Measurements from ENCODE around the gene SH3BP1. TPM values are rescaled to one million over a fixed set of nuclear protein-coding genes. Genes with fewer than 3 reads are reported as not detected.

Gene SH3BP1
- total RNA-seq, 1 donor from 2014 or later: 34.1 TPM

DNA sequence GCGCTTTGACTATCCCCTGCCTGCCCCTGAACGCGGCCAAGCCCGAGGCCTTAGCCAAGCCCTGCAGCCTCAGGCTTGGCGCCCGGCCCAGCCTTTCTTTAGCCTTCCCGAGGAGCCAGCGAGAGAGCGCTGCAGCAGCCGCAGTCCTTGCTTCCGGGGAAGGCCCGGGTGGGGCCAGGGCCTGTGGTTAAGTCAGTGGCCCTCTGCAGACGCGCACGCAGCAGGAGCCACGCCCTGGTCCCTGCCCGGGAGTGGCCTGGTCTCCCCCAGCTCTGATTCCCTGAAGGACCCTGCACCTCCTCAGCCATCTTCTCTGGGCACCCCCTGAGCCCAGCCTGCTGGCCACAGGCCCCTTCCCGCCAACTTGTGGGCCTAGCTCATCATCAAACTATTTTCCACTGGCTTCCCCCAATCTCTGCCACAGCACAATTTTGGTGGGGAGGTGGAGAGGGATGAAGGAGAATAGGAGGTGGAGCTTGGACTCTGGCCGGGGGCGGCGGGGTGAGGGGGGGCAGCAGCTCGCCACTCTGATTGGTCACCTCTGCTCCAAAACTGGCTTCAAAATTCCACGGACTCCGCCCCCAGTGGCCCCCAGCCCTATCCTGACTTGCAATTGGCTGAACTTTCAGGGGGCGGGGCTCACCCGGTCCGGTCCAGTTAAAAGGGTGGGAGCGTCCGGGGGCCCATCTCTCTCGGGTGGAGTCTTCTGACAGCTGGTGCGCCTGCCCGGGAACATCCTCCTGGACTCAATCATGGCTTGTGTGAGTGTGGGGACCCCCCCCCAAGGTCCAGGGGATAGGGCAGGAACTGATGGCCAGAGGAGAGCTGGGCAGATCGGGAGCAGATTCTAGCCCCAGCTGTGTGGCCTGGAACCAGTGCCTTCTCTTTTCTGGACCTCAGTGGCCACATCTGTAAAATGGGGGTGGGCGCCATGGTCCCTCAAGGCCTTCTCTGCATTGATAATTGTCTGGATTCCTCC lies 35.8 kb downstream of the SH3BP1 start, which contains the start of gene LGALS1:
Gene LGALS1, plus strand, starts transcription at position 686 of the 979 bp plus-strand sequence. Its CDS starts 67 bp downstream, at position 753.
- TF ChIP-seq, protein P1, sequence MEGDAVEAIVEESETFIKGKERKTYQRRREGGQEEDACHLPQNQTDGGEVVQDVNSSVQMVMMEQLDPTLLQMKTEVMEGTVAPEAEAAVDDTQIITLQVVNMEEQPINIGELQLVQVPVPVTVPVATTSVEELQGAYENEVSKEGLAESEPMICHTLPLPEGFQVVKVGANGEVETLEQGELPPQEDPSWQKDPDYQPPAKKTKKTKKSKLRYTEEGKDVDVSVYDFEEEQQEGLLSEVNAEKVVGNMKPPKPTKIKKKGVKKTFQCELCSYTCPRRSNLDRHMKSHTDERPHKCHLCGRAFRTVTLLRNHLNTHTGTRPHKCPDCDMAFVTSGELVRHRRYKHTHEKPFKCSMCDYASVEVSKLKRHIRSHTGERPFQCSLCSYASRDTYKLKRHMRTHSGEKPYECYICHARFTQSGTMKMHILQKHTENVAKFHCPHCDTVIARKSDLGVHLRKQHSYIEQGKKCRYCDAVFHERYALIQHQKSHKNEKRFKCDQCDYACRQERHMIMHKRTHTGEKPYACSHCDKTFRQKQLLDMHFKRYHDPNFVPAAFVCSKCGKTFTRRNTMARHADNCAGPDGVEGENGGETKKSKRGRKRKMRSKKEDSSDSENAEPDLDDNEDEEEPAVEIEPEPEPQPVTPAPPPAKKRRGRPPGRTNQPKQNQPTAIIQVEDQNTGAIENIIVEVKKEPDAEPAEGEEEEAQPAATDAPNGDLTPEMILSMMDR (IDR thresholded peaks at IDR 0.05): no peak
- TF ChIP-seq POLR2AphosphoS5 (IDR thresholded peaks at IDR 0.05; ENCODE audit: insufficient read depth in 1 of 2, low read depth in 1 of 2): peak; percentile 71 to 93
- peak in 1 of 2 donors; percentile 60 for TF ChIP-seq POLR2A (IDR thresholded peaks at IDR 0.05)
- intact Hi-C loops (cut with DNase I): loop anchor here (5.0 kb wide), 2 partner anchors 33 to 43 kb away; no protein-coding TSS in a partner anchor
- H3K4me1 ChIP-seq: peaks cover 67% of the 10 kb centered on the region
- H3K9me3 ChIP-seq: no peaks in the 10 kb centered on the region
- DNase-seq (ENCODE audit: extremely low spot score in 2 of 2): peak in 1 of 2 donors; percentile 99
- H3K27me3 ChIP-seq: no peaks in the 10 kb centered on the region
- H3K4me3 ChIP-seq: peak within 1 kb of the TSS; percentile 70 to 71
- H3K36me3 ChIP-seq: peaks cover 0 to 8% of the 10 kb centered on the region in 2 donors
- H3K27ac ChIP-seq: peak within 1 kb of the TSS; percentile 98

DNA sequence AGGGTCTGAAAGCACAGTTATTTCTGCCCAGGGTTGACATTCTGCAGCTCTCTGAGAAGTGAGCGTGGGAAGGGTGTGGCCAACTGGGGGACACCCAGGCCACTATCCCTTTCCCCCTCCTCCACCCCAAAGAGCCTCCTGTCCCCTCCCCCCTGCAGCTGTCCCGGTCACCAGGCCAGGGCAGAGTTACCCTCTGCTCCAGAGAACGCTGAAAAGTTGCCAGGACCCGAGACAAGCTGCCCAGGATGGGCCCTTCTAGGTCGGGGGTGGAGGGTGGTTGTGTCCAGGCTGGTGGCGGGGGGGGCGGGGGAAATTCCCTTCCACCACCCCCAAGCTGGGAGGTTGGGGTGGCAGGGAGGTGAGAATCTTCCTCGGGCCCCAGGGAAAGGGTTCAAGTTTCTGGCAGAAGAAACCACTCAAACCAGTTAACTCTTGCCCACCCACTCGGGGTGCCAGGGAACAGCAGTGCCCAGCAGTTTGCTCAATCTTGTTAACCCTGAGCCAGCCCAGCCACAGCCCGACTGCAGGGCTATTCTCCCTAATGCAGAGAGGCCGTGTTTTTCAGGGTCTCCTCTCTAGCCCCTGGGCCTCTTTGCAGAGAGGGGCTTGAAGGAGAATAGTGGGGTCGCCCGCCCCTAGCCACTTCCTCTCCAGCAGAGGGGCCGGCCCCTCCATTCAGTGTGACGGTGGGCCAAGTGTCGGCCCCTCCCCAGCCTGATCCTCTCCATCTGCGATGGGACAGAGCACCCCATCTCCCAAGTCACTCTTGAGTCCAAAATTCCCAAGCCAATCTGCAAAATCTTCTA lies 36.7 kb downstream of the SH3BP1 start:
- Histone ChIP-seq H3K36me3 (peaks cover 0 to 8% of the 10 kb centered on the region in 2 donors), H3K27ac (peak overlapping the region; percentile 98), H3K9me3 (no peaks in the 10 kb centered on the region), H3K4me3 (peak overlapping the region; percentile 70 to 71), H3K4me1 (peaks cover 72% of the 10 kb centered on the region), H3K27me3 (no peaks in the 10 kb centered on the region)
- DNase-seq (ENCODE audit: extremely low spot score in 2 of 2): no peak
- intact Hi-C loops (cut with DNase I): loop anchor here (5.0 kb wide), 1 partner anchor 34 kb away; no protein-coding TSS in a partner anchor
- no peak for TF ChIP-seq POLR2AphosphoS5 (IDR thresholded peaks at IDR 0.05; ENCODE audit: insufficient read depth in 1 of 2, low read depth in 1 of 2)
- TF ChIP-seq, protein P1 (IDR thresholded peaks at IDR 0.05): no peak
- TF ChIP-seq POLR2A (IDR thresholded peaks at IDR 0.05): no peak

DNA sequence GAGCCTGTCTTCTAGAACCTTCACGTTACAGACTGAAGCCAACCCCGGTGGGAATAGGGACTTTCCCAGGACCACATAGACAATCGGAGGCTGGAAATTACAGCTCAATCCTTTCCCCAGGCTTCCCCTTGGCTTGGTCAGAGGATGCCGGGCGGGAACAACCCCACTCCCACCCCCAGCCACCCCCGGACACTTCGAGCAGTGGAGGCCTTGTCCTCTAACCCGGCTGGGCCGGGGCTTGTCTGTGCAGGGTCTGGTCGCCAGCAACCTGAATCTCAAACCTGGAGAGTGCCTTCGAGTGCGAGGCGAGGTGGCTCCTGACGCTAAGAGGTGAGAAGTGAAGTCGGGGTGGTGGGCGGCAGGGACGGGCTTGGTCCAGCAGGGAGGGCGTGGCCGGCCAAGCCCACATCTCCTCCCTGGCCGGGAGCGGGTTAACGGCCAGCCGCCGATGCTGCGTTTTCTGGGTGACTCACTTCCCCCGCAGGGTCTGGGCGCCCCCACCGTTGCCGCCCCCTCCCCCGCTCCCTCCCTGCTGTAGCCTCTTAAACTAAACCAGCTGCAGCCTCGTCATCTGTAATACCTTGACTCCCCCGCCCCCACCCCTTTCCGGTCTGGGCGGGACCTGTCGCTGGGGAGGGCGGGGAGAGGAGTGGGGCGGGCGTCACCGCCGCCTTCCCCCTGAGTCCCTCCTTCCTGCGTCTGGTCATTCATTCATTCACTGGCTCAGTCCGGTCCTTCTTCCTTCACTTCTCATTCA lies 37.4 kb downstream of the SH3BP1 start:
- peak in 1 of 2 donors; percentile 96 for DNase-seq (ENCODE audit: extremely low spot score in 2 of 2)
- Histone ChIP-seq H3K4me1 (peaks cover 77% of the 10 kb centered on the region), H3K9me3 (no peaks in the 10 kb centered on the region), H3K4me3 (peak overlapping the region; percentile 70 to 71), H3K36me3 (peaks cover 0 to 8% of the 10 kb centered on the region in 2 donors), H3K27ac (peak overlapping the region; percentile 98), H3K27me3 (no peaks in the 10 kb centered on the region)
- TF ChIP-seq, protein P1 (IDR thresholded peaks at IDR 0.05): no peak
- TF ChIP-seq POLR2A (IDR thresholded peaks at IDR 0.05): no peak
- TF ChIP-seq POLR2AphosphoS5 (IDR thresholded peaks at IDR 0.05; ENCODE audit: insufficient read depth in 1 of 2, low read depth in 1 of 2): peak; percentile 80 to 91
- intact Hi-C loops (cut with DNase I): loop anchor here (5.0 kb wide), 1 partner anchor 35 kb away; no protein-coding TSS in a partner anchor

DNA sequence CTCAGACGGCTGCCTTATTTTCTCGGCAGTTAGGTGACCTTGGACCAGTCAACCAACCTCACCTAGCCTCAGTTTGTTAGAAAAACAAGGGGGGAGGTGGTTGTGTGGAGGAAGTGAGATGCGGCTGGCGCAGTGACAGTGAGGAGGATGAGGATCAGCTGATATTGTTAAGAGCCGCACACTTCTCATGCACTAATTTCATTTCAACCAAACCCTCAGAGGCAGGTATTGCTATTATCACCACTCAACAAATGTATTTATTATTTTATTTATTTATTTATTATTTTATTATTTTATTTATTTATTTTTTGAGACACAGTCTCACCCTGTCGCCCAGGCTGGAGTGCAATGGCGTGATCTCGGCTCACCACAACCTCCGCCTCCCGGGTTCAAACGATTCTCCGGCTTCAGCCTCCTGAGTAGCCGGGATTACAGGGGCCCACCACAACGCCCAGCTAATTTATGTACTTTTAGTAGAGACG lies 38.1 kb downstream of the SH3BP1 start:
- Histone ChIP-seq H3K27me3 (no peaks in the 10 kb centered on the region), H3K9me3 (no peaks in the 10 kb centered on the region), H3K4me1 (peaks cover 77% of the 10 kb centered on the region), H3K4me3 (peak overlapping the region; percentile 70 to 71), H3K36me3 (peaks cover 0 to 8% of the 10 kb centered on the region in 2 donors), H3K27ac (peak overlapping the region; percentile 98)
- no peak for DNase-seq (ENCODE audit: extremely low spot score in 2 of 2)
- intact Hi-C loops (cut with DNase I): loop anchor here (5.0 kb wide), 1 partner anchor 35 kb away; no protein-coding TSS in a partner anchor
- no peak for TF ChIP-seq POLR2A (IDR thresholded peaks at IDR 0.05)
- TF ChIP-seq, protein P1 (IDR thresholded peaks at IDR 0.05): no peak
- TF ChIP-seq POLR2AphosphoS5 (IDR thresholded peaks at IDR 0.05; ENCODE audit: insufficient read depth in 1 of 2, low read depth in 1 of 2): no peak
